Activated CD8-positive, alpha-beta memory T cell treated with anti-CD3 and anti-CD28 coated beads for 4 hours (primary cell): Measurements from ENCODE around the gene LIPN.

ENCODE experiments used
- DNase-seq, 2 donors: peaks; one replicate each; pipeline ENCODE4 v3.0.0-alpha.2; 2020; ENCODE audit warnings: low read depth in 2 of 2

LIPN gene

GRCh38 chr10:88783724-88784123, 23.9 kb downstream of the LIPN start:
- no peak for DNase-seq

- no peak for DNase-seq
Observed at GRCh38 chr10:88786032-88786770, 26.4 kb downstream of the LIPN start.

- DNase-seq, result no peak
Observed at GRCh38 chr10:88787463-88787862, 27.6 kb downstream of the LIPN start.

GRCh38 chr10:88788924-88789323, 29.1 kb downstream of the LIPN start:
- DNase-seq, result no peak

GRCh38 chr10:88791924-88792323, 32.1 kb downstream of the LIPN start:
- DNase-seq, result no peak

GRCh38 chr10:88792661-88793060, 32.8 kb downstream of the LIPN start:
- no peak for DNase-seq

GRCh38 chr10:88793712-88794299, 34.0 kb downstream of the LIPN start:
- DNase-seq, result no peak

- no peak for DNase-seq
Observed at GRCh38 chr10:88794731-88795130, 34.9 kb downstream of the LIPN start.

GRCh38 chr10:88800152-88801125, 40.6 kb downstream of the LIPN start:
- DNase-seq, result no peak

- no peak for DNase-seq
Observed at GRCh38 chr10:88802523-88803285, 42.9 kb downstream of the LIPN start, which contains the start of gene LIPM. LIPM (plus strand) TSS chr10:88802730; CDS start chr10:88802897, 167 bp downstream.

GRCh38 chr10:88803641-88804040, 43.8 kb downstream of the LIPN start:
- DNase-seq, result no peak

- DNase-seq, result no peak
Observed at GRCh38 chr10:88804083-88804812, 44.4 kb downstream of the LIPN start.

- no peak for DNase-seq
Observed at GRCh38 chr10:88805361-88805760, 45.5 kb downstream of the LIPN start.

GRCh38 chr10:88805924-88806323, 46.1 kb downstream of the LIPN start:
- no peak for DNase-seq

- no peak for DNase-seq
Observed at GRCh38 chr10:88809621-88810020, 49.8 kb downstream of the LIPN start.

- DNase-seq, result no peak
Observed at GRCh38 chr10:88810196-88810961, 50.6 kb downstream of the LIPN start.

- no peak for DNase-seq
Observed at GRCh38 chr10:88813200-88813599, 53.4 kb downstream of the LIPN start.

GRCh38 chr10:88819290-88819689, 59.5 kb downstream of the LIPN start:
- DNase-seq, result no peak

- DNase-seq, result no peak
Observed at GRCh38 chr10:88820748-88821401, 61.1 kb downstream of the LIPN start.

- no peak for DNase-seq
Observed at GRCh38 chr10:88826388-88826787, 66.6 kb downstream of the LIPN start.
